Skeletal muscle tissue (tissue), 4 donors: ENCODE measurements around the gene SNX9. TPM values are rescaled to one million over a fixed set of nuclear protein-coding genes. Genes with fewer than 3 reads are reported as not detected.

Experiments used
- H3K27ac ChIP-seq: one replicate; pipeline ENCODE4 v1.7.0; 2013; ENCODE audit warnings: mild to moderate bottlenecking, low read depth, low read length, inconsistent platforms
- H3K27me3 ChIP-seq, 3 donors: one replicate each; pipeline ENCODE4 v1.7.0; 2013; ENCODE audit warnings: low read length in 3 of 3; ENCODE audit not compliant: control insufficient read depth in 3 of 3, insufficient read depth in 3 of 3
- H3K36me3 ChIP-seq, 3 donors: one replicate each; pipeline ENCODE4 v1.7.0; 2013; ENCODE audit warnings: low read length in 3 of 3; ENCODE audit not compliant: control insufficient read depth in 3 of 3, insufficient read depth in 3 of 3
- H3K4me1 ChIP-seq, 3 donors: one replicate each; pipeline ENCODE4 v1.7.0; 2013; ENCODE audit warnings: low read length in 3 of 3, mild to moderate bottlenecking in 3 of 3; ENCODE audit not compliant: control insufficient read depth in 3 of 3, insufficient read depth in 3 of 3
- H3K4me3 ChIP-seq, 3 donors: one replicate each; pipeline ENCODE4 v1.7.0; 2013; ENCODE audit warnings: low read length in 3 of 3
- H3K9ac ChIP-seq, 3 donors: one replicate each; pipeline ENCODE4 v1.7.0; 2013; ENCODE audit warnings: low read length in 3 of 3, mild to moderate bottlenecking in 3 of 3, moderate library complexity in 2 of 3, low read depth in 1 of 3
- H3K9me3 ChIP-seq, 3 donors: one replicate each; pipeline ENCODE4 v1.7.0; 2013; ENCODE audit warnings: low read length in 3 of 3; ENCODE audit not compliant: control insufficient read depth in 3 of 3
- total RNA-seq: library from RNA; depleted of rRNA; stranded (reverse); fragments of >200 nt; gene quantifications from one replicate; pipeline ENCODE4 v1.2.3, GENCODE V29; 2014
- donor health status: Osteomylitis.

SNX9 gene
- total RNA-seq, 1 donor from 2014 or later = 19.3 TPM

DNA sequence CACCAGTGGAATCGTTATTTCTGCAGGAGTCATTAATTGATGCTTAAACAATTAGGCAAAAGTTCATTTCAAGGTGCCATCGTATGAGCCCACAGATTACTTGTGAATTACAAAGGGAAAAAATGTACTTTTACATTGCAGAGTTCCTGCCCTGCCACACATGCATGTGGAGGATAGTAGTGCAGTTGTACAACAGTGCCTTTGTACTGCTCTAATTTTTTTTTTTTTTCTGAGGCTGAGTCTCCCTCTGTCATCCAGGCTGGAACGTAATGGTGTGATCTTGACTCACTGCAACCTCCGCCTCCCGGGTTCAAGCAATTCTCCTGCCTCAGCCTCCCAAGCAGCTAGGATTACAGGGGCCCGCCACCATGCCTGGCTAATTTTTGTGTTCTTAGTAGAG, 132.6 kb downstream of the SNX9 start:
- Histone ChIP-seq H3K27ac (no peak overlapping the region), H3K9ac (no peak overlapping the region), H3K4me3 (no peak overlapping the region), H3K36me3 (no peaks in the 10 kb centered on the region), H3K9me3 (peaks cover 0 to 4% (median 0%) of the 10 kb centered on the region in 3 donors), H3K4me1 (peaks cover 7 to 19% (median 7%) of the 10 kb centered on the region in 3 donors), H3K27me3 (peaks cover 0 to 13% (median 0%) of the 10 kb centered on the region in 3 donors)

GRCh38 chr6:157956171-157956730, 133.2 kb downstream of the SNX9 start:
- Histone ChIP-seq H3K9ac (no peak overlapping the region), H3K36me3 (no peaks in the 10 kb centered on the region), H3K27ac (no peak overlapping the region), H3K4me3 (no peak overlapping the region), H3K4me1 (peaks cover 7 to 19% (median 7%) of the 10 kb centered on the region in 3 donors), H3K9me3 (peaks cover 0 to 4% (median 0%) of the 10 kb centered on the region in 3 donors), H3K27me3 (peaks cover 0 to 13% (median 0%) of the 10 kb centered on the region in 3 donors)

GRCh38 chr6:157959451-157960227, 136.6 kb downstream of the SNX9 start:
- Histone ChIP-seq H3K27ac (no peak overlapping the region), H3K36me3 (no peaks in the 10 kb centered on the region), H3K9ac (no peak overlapping the region), H3K27me3 (no peaks in the 10 kb centered on the region), H3K4me3 (no peak overlapping the region), H3K9me3 (peaks cover 0 to 4% (median 0%) of the 10 kb centered on the region in 3 donors), H3K4me1 (peaks cover 0 to 3% (median 2%) of the 10 kb centered on the region in 3 donors)

- Histone ChIP-seq H3K27me3 (no peaks in the 10 kb centered on the region), H3K27ac (no peak overlapping the region)
These were observed 138.2 kb downstream of the SNX9 start for GRCh38 chr6:157961153-157961831.

DNA sequence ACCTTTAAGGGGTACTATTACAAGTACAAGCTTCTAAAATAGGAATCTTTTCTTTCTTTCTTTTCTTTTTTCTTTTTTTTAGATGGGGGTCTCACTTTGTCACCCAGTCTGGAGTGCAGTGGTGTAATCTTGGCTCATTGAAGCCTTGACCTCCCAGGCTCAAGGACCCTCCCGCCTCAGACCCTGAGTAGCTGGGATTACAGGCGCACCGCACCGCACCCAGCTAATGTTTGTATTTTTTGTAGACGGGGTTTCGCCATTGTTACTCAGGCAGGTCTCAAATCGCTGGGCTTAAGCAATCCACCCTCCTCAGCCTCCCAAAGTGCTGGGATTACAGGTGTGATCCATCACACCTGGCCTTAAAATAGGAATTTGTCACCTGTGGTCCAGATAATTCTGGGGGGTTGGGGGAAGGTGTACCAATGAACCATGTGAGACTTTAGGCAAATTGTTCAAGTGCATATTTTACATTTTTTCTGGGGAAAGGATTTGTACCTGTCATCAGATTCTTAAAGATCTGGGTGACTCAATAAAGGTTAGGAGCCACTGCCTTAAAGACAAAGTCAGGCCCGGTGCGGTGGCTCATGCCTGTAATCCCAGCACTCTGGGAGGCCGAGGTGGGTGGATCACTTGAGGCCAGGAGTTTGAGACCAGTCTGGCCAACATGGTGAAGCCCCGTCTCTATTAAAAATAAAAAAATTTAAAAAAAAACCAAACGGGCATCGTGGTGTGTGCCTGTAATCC, 139.0 kb downstream of the SNX9 start:
- Histone ChIP-seq H3K4me1 (peaks cover 0 to 3% (median 0%) of the 10 kb centered on the region in 3 donors), H3K36me3 (no peaks in the 10 kb centered on the region), H3K9me3 (peaks cover 0 to 4% (median 0%) of the 10 kb centered on the region in 3 donors), H3K27ac (no peak overlapping the region), H3K9ac (no peak overlapping the region), H3K4me3 (no peak overlapping the region), H3K27me3 (no peaks in the 10 kb centered on the region)

More at GRCh38 chr6:157961153-157961831, 138.2 kb downstream of the SNX9 start:
- Histone ChIP-seq H3K4me3 (no peak overlapping the region), H3K9me3 (peaks cover 0 to 4% (median 0%) of the 10 kb centered on the region in 3 donors), H3K9ac (no peak overlapping the region), H3K36me3 (no peaks in the 10 kb centered on the region), H3K4me1 (peaks cover 0 to 3% (median 0%) of the 10 kb centered on the region in 3 donors)

- Histone ChIP-seq H3K9me3 (peaks cover 0 to 4% (median 0%) of the 10 kb centered on the region in 3 donors), H3K27ac (no peak overlapping the region), H3K9ac (no peak overlapping the region), H3K27me3 (no peaks in the 10 kb centered on the region), H3K4me3 (no peak overlapping the region), H3K4me1 (peaks cover 0 to 3% (median 0%) of the 10 kb centered on the region in 3 donors), H3K36me3 (no peaks in the 10 kb centered on the region)
These were observed 139.7 kb downstream of the SNX9 start for GRCh38 chr6:157962601-157963302.

GRCh38 chr6:157964100-157964499, 141.1 kb downstream of the SNX9 start:
- H3K36me3 ChIP-seq = no peaks in the 10 kb centered on the region
- no peak overlapping the region for H3K4me3 ChIP-seq
- no peak overlapping the region for H3K27ac ChIP-seq
- no peak overlapping the region for H3K9ac ChIP-seq
- H3K27me3 ChIP-seq = no peaks in the 10 kb centered on the region
- no peaks in the 10 kb centered on the region for H3K9me3 ChIP-seq
- H3K4me1 ChIP-seq = peaks cover 0 to 3% (median 0%) of the 10 kb centered on the region in 3 donors

- Histone ChIP-seq H3K4me3 (no peak overlapping the region), H3K27me3 (no peaks in the 10 kb centered on the region), H3K9ac (no peak overlapping the region), H3K4me1 (peaks cover 0 to 3% (median 0%) of the 10 kb centered on the region in 3 donors), H3K36me3 (no peaks in the 10 kb centered on the region), H3K27ac (no peak overlapping the region), H3K9me3 (no peaks in the 10 kb centered on the region)
These were observed 142.3 kb downstream of the SNX9 start for GRCh38 chr6:157965387-157965786.

GRCh38 chr6:157966589-157966977, 143.5 kb downstream of the SNX9 start:
- Histone ChIP-seq H3K27me3 (no peaks in the 10 kb centered on the region), H3K4me3 (no peak overlapping the region), H3K9me3 (no peaks in the 10 kb centered on the region), H3K36me3 (no peaks in the 10 kb centered on the region), H3K9ac (no peak overlapping the region), H3K4me1 (peaks cover 0 to 3% (median 0%) of the 10 kb centered on the region in 3 donors), H3K27ac (no peak overlapping the region)
